Heart left ventricle (tissue), 16 donors: ENCODE measurements around the gene MARS2. TPM values are rescaled to one million over a fixed set of nuclear protein-coding genes. Genes with fewer than 3 reads are reported as not detected.
A peak's percentile ranks its signal among the peaks of the same experiment; 100 is the strongest.
"Not testable (repeated sequence)": the region's sequence is repeated elsewhere in the genome, so short reads cannot be mapped to it uniquely, and the experiment has no call there.

Experiments used
- ATAC-seq, 4 donors: fragments of 200-7000 bp; cut with Tn5 transposase; one replicate each; pipeline ENCODE4 v1.9.1; 2020 to 2022; ENCODE audit warnings: moderate library complexity in 4 of 4, mild to moderate bottlenecking in 3 of 4, moderate number of reproducible peaks in 1 of 4
- DNase-seq, 5 donors: peaks; one replicate each; pipeline ENCODE4 v3.0.0-alpha.2; 2020
- H3K27ac ChIP-seq, 12 donors: fragments of 200-600 bp; sonication (generic) in 4 of 12; one replicate each; pipeline versions ENCODE4 v1.5.0 to v1.8.0; 2016 to 2022; ENCODE audit warnings: mild to moderate bottlenecking in 2 of 12
- H3K27me3 ChIP-seq, 9 donors: fragments of 200-600 bp; sonication (generic) in 2 of 9; one replicate each; pipeline versions ENCODE4 v1.5.1 to v1.8.0; 2016 to 2022; ENCODE audit warnings: mild to moderate bottlenecking in 3 of 9
- H3K36me3 ChIP-seq, 9 donors: fragments of 200-600 bp; sonication (generic) in 2 of 9; one replicate each; pipeline versions ENCODE4 v1.5.0 to v1.8.0; 2018 to 2022; ENCODE audit warnings: mild to moderate bottlenecking in 2 of 9
- H3K4me1 ChIP-seq, 12 donors: fragments of 200-600 bp; sonication (generic) in 4 of 12; one replicate each; pipeline versions ENCODE4 v1.5.0 to v1.8.0; 2016 to 2022; ENCODE audit warnings: mild to moderate bottlenecking in 3 of 12
- H3K4me3 ChIP-seq, 12 donors: fragments of 200-600 bp; sonication (generic) in 4 of 12; one replicate each; pipeline versions ENCODE4 v1.5.0 to v1.8.0; 2017 to 2022; ENCODE audit warnings: mild to moderate bottlenecking in 9 of 12, moderate library complexity in 4 of 12
- H3K9me3 ChIP-seq, 12 donors: fragments of 200-600 bp; sonication (generic) in 4 of 12; one replicate each; pipeline versions ENCODE4 v1.5.0 to v1.8.0; 2016 to 2022; ENCODE audit warnings: mild to moderate bottlenecking in 1 of 12
- POLR2A ChIP-seq, 2 donors: fragments of 450-650 bp; IDR thresholded peaks; one replicate each; pipeline ENCODE4 v1.6.1; 2017; ENCODE audit warnings: antibody characterized with exemption in 2 of 2, mild to moderate bottlenecking in 2 of 2, moderate library complexity in 2 of 2
- WGBS, 4 donors: extraction: QIAGEN DNeasy Blood & Tissue Kit in 2 of 4; methylation state at CpG; one replicate each; pipeline versions ENCODE4 v1.1.5 to v1.1.7; 2013 to 2018; 5-methylcytosine and 5-hydroxymethylcytosine counted together
- intact Hi-C, 10 donors: fragments of 100-400 bp; cut with DNase I; formaldehyde crosslinking; loops; one replicate each; pipeline versions ENCODE4 v1.11.1 to v1.14.2; 2022
- polyA plus RNA-seq, 2 donors: library from polyadenylated mRNA; stranded (reverse); fragments of 200-250 nt; gene quantifications; one replicate each; pipeline ENCODE4 v1.2.3, GENCODE V29; 2013
- total RNA-seq, 9 donors: library from RNA; depleted of rRNA in 2 of 9; stranded (reverse); fragments of >200 nt in 2 of 9; fragmentation: NEBNext Ultra II Directional in 3 of 9; extraction: Animal tissue kit (Norgen Biotek cat#: 25700) in 3 of 9; gene quantifications; one replicate each; pipeline versions ENCODE4 v1.1.0 to v1.2.4, GENCODE V29; 2016 to 2023
- TF ChIP-seq, protein P1 (sequence below), 12 donors: fragments of 200-600 bp; sonication (generic) in 4 of 12; IDR thresholded peaks; one replicate each; pipeline versions ENCODE4 v1.5.0 to v1.8.0; 2018 to 2022; ENCODE audit warnings: antibody characterized with exemption in 12 of 12, mild to moderate bottlenecking in 5 of 12
- donor health status: ischemic (EF 13 %, LVEDD 7.1; RV severe dilation, severe dysfunction).
- donor health status: healthy with polysubstance abuse.
- donor health status: DM: no; HTN: yes; CAD: no.
- donor health status: DM: no; HTN: no; CAD: no.
- donor health status: ischemic (EF 25% LVEDD 6.9; RV normal size, moderate dysfunction).
- donor health status: ischemic (EF 25% LVEDD 5.7; RV mildly dilated, moderate dysfunction).
- donor health status: healthy.
- donor health status: DM: yes; HTN: yes; CAD: no.
- donor health status: ischemic (EF 35%, LVEDD 5.7; RV mildly dilated, moderate dysfunction).
- donor health status: nonischemic (EF 11% LVEDD 7.7; RV severe dilation, severe dysfunction).
- donor health status: DM: yes; HTN: yes; CAD: no.
- donor health status: PGD.
- donor health status: ischemic (EF 29% LVEDD 5.4; RV normal size, mild dysfunction).
- donor health status: nonischemic (EF 23%, LVEDD 6.1; RV moderate dilation, normal function).

Gene MARS2
- total and polyA plus RNA-seq, 11 donors: 2.6 to 10.3 (median 7.0) TPM

- ATAC-seq: no peak
Observed at GRCh38 chr2:197706839-197707207, 1.7 kb downstream of the MARS2 start.

DNA sequence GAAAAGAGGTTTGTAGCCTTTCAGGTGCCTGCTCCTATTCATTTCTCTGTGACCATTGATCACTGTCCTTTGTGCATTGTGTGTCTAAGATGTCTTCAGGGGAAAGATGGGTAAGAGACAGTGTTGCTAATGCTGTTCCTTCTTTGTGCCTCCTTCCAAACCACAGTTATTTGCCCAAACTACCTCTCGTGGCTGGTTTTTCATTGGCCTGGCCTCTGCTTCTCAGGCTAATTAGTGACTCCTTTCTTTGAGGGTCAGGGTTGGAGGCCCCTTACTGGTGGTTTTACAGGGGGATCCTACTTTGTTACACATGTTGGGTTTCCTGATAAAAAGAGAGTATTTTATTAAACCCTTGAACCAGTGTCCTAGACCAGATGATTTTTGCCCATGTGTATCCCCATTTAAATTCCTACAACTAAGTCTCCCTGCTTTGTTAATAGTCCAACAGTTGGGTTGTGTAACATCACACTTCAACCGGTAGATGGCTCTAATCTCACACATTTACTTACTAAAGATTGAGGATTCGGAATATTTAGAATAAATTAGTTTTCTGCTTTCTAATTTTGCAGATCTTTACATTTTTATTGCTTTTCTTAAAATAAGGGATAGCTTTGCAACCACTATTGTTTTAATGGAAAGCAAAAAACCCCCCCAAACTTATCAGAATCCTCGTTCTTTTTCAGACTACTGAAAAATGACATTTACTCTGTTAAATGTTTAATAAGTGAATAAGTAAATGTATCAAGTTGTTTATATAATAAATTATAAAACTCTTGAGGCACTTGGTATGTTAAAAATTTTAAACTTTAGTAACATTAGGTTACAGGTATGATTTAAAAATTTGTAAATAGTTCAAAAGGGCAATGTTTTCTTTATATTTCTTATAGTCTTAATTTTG, 2.4 kb downstream of the MARS2 start:
- intact Hi-C loops: loop anchor here (2.0 to 10.0 kb wide), 13 partner anchors 67 to 590 kb away; partner anchors contain the start of genes MOB4 (in 4 of the 10), SF3B1 (in 2 of the 10), COQ10B (in 1 of the 10) and HSPE1 (in 1 of the 10)
- peaks cover 0 to 45% (median 26%) of the 10 kb centered on the region in 12 donors for H3K4me1 ChIP-seq
- no peaks in the 10 kb centered on the region for H3K27me3 ChIP-seq
- 13 to 20% (median 15%) methylated on average over 4 of the region's 4 CpGs for WGBS, 4 donors
- peak overlapping the region in 9 of 12 donors; percentile 70 to 93 (median 87) for H3K4me3 ChIP-seq
- no peaks in the 10 kb centered on the region for H3K9me3 ChIP-seq
- H3K36me3 ChIP-seq: peaks cover 0 to 13% (median 5%) of the 10 kb centered on the region in 9 donors
- no peak overlapping the region for H3K27ac ChIP-seq
- DNase-seq: no peak
- ATAC-seq: no peak
- no peak for TF ChIP-seq POLR2A (IDR thresholded peaks at IDR 0.05)
- TF ChIP-seq, protein P1, sequence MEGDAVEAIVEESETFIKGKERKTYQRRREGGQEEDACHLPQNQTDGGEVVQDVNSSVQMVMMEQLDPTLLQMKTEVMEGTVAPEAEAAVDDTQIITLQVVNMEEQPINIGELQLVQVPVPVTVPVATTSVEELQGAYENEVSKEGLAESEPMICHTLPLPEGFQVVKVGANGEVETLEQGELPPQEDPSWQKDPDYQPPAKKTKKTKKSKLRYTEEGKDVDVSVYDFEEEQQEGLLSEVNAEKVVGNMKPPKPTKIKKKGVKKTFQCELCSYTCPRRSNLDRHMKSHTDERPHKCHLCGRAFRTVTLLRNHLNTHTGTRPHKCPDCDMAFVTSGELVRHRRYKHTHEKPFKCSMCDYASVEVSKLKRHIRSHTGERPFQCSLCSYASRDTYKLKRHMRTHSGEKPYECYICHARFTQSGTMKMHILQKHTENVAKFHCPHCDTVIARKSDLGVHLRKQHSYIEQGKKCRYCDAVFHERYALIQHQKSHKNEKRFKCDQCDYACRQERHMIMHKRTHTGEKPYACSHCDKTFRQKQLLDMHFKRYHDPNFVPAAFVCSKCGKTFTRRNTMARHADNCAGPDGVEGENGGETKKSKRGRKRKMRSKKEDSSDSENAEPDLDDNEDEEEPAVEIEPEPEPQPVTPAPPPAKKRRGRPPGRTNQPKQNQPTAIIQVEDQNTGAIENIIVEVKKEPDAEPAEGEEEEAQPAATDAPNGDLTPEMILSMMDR (IDR thresholded peaks at IDR 0.05): peak; percentile 52 to 76 (median 74)

More at GRCh38 chr2:197706839-197707207, 1.7 kb downstream of the MARS2 start:
- H3K4me3 ChIP-seq: peak overlapping the region in 11 of 12 donors; percentile 70 to 93 (median 87)
- TF ChIP-seq, protein P1 (IDR thresholded peaks at IDR 0.05): no peak
- TF ChIP-seq POLR2A (IDR thresholded peaks at IDR 0.05): no peak
- intact Hi-C loops: loop anchor here (2.0 to 10.0 kb wide), 12 partner anchors 68 to 590 kb away; partner anchors contain the start of genes MOB4 (in 4 of the 10), SF3B1 (in 2 of the 10), COQ10B (in 1 of the 10) and HSPE1 (in 1 of the 10)
- H3K27ac ChIP-seq: peak overlapping the region in 1 of 12 donors; percentile 87
- 48 to 62% (median 59%) methylated on average over 5 of the region's 5 CpGs for WGBS, 4 donors
- H3K36me3 ChIP-seq: peaks cover 0 to 6% (median 3%) of the 10 kb centered on the region in 9 donors
- no peaks in the 10 kb centered on the region for H3K9me3 ChIP-seq
- no peak for DNase-seq
- H3K27me3 ChIP-seq: no peaks in the 10 kb centered on the region
- peaks cover 0 to 45% (median 26%) of the 10 kb centered on the region in 12 donors for H3K4me1 ChIP-seq

GRCh38 chr2:197708331-197708730, 3.2 kb downstream of the MARS2 start:
- Histone ChIP-seq H3K9me3 (no peaks in the 10 kb centered on the region), H3K27me3 (no peaks in the 10 kb centered on the region), H3K36me3 (peaks cover 0 to 14% (median 5%) of the 10 kb centered on the region in 9 donors), H3K4me3 (peak overlapping the region in 2 of 12 donors; percentile 90 to 93), H3K27ac (no peak overlapping the region), H3K4me1 (peaks cover 0 to 45% (median 26%) of the 10 kb centered on the region in 12 donors)
- no peak for DNase-seq
- 42 to 52% (median 47%) methylated on average over 2 of the region's 2 CpGs for WGBS, 4 donors
- no peak for ATAC-seq
- intact Hi-C loops: loop anchor here (2.0 to 10.0 kb wide), 12 partner anchors 66 to 589 kb away; partner anchors contain the start of genes MOB4 (in 4 of the 10), SF3B1 (in 2 of the 10), COQ10B (in 1 of the 10) and HSPE1 (in 1 of the 10)
- TF ChIP-seq POLR2A (IDR thresholded peaks at IDR 0.05): no peak
- TF ChIP-seq, protein P1 (IDR thresholded peaks at IDR 0.05): no peak

GRCh38 chr2:197709140-197709539, 4.0 kb downstream of the MARS2 start:
- not testable (repeated sequence) for DNase-seq, H3K9me3 ChIP-seq, H3K27me3 ChIP-seq, H3K27ac ChIP-seq, H3K4me3 ChIP-seq, ATAC-seq
- 88 to 95% (median 92%) methylated on average over 7 of the region's 7 CpGs for WGBS, 4 donors
- H3K36me3 ChIP-seq: peaks cover 0 to 14% (median 5%) of the 10 kb centered on the region in 9 donors
- intact Hi-C loops: loop anchor here (2.0 to 10.0 kb wide), 12 partner anchors 66 to 588 kb away; partner anchors contain the start of genes MOB4 (in 4 of the 10), SF3B1 (in 2 of the 10), COQ10B (in 1 of the 10) and HSPE1 (in 1 of the 10)
- peaks cover 0 to 45% (median 26%) of the 10 kb centered on the region in 12 donors for H3K4me1 ChIP-seq
